ENCODE data around the gene IQGAP2. TPM values are rescaled to one million over a fixed set of nuclear protein-coding genes. Genes with fewer than 3 reads are reported as not detected.
A peak's percentile ranks its signal among the peaks of the same experiment; 100 is the strongest.

The IQGAP2 gene
- total RNA-seq, 2 experiments from 2014 or later = 118 to 124 TPM

- CTCF ChIA-PET = interaction anchor here (1.3 kb wide), 1 partner anchor 140 kb away, joined by 6 read pairs; no protein-coding TSS in a partner anchor
- H3K4me1 Mint-ChIP-seq = peaks cover 16% of the 10 kb centered on the region
- H3K36me3 Mint-ChIP-seq (ENCODE audit: low read depth) = peaks cover 76% of the 10 kb centered on the region
- POLR2A ChIA-PET = no interaction called here
- no peak for DNase-seq
- H3K27ac Mint-ChIP-seq = no peak overlapping the region
- no peaks in the 10 kb centered on the region for H3K27me3 Mint-ChIP-seq
- no peak overlapping the region for H3K4me3 Mint-ChIP-seq
- no peaks in the 10 kb centered on the region for H3K9me3 Mint-ChIP-seq
These were observed 231.6 kb downstream of the IQGAP2 start for GRCh38 chr5:76634661-76635060.

GRCh38 chr5:76637490-76637889 is 234.4 kb downstream of the IQGAP2 start:
- no peaks in the 10 kb centered on the region for H3K27me3 Mint-ChIP-seq
- H3K36me3 Mint-ChIP-seq (ENCODE audit: low read depth) = peaks cover 72% of the 10 kb centered on the region
- H3K9me3 Mint-ChIP-seq = no peaks in the 10 kb centered on the region
- no peak overlapping the region for H3K27ac Mint-ChIP-seq
- no peak for DNase-seq
- ChIA-PET CTCF (interaction anchor here (1.9 kb wide), 1 partner anchor 137 kb away, joined by 12 read pairs; no protein-coding TSS in a partner anchor), POLR2A (interaction anchor here (0.7 to 1.8 kb wide), 3 partner anchors 28 to 234 kb away, joined by 3 to 6 read pairs (median 3); partner anchors contain the start of gene IQGAP2)
- H3K4me3 Mint-ChIP-seq = no peak overlapping the region
- peaks cover 19% of the 10 kb centered on the region for H3K4me1 Mint-ChIP-seq

GRCh38 chr5:76638479-76638878 is 235.4 kb downstream of the IQGAP2 start:
- no peaks in the 10 kb centered on the region for H3K27me3 Mint-ChIP-seq
- no peak overlapping the region for H3K4me3 Mint-ChIP-seq
- peaks cover 75% of the 10 kb centered on the region for H3K36me3 Mint-ChIP-seq (ENCODE audit: low read depth)
- peak overlapping the region; percentile 12 for H3K27ac Mint-ChIP-seq
- H3K4me1 Mint-ChIP-seq = peaks cover 19% of the 10 kb centered on the region
- ChIA-PET CTCF (interaction anchor here (0.8 to 1.9 kb wide), 3 partner anchors 37 to 235 kb away, joined by 3 to 12 read pairs (median 3); partner anchors contain the start of gene IQGAP2), POLR2A (interaction anchor here (1.8 kb wide), 1 partner anchor 235 kb away, joined by 6 read pairs; the partner anchor contains the start of gene IQGAP2)
- DNase-seq = no peak
- no peaks in the 10 kb centered on the region for H3K9me3 Mint-ChIP-seq

- peaks cover 2% of the 10 kb centered on the region for H3K9me3 Mint-ChIP-seq
- no peak overlapping the region for H3K27ac Mint-ChIP-seq
- H3K27me3 Mint-ChIP-seq = no peaks in the 10 kb centered on the region
- DNase-seq = peak; percentile 68
- H3K4me3 Mint-ChIP-seq = no peak overlapping the region
- ChIA-PET POLR2A (no interaction called here), CTCF (interaction anchor here (0.7 to 2.2 kb wide), 7 partner anchors 10 to 133 kb away, joined by 3 to 9 read pairs (median 4); no protein-coding TSS in a partner anchor)
- peaks cover 16% of the 10 kb centered on the region for H3K4me1 Mint-ChIP-seq
- H3K36me3 Mint-ChIP-seq (ENCODE audit: low read depth) = peaks cover 73% of the 10 kb centered on the region
These were observed 238.5 kb downstream of the IQGAP2 start for GRCh38 chr5:76641514-76642120.

GRCh38 chr5:76642390-76643040 is 239.4 kb downstream of the IQGAP2 start:
- peaks cover 15% of the 10 kb centered on the region for H3K4me1 Mint-ChIP-seq
- no peak overlapping the region for H3K27ac Mint-ChIP-seq
- no peaks in the 10 kb centered on the region for H3K27me3 Mint-ChIP-seq
- peaks cover 4% of the 10 kb centered on the region for H3K9me3 Mint-ChIP-seq
- no peak for DNase-seq
- peaks cover 71% of the 10 kb centered on the region for H3K36me3 Mint-ChIP-seq (ENCODE audit: low read depth)
- ChIA-PET CTCF (interaction anchor here (0.7 to 2.6 kb wide), 8 partner anchors 11 to 132 kb away, joined by 3 to 7 read pairs (median 4); no protein-coding TSS in a partner anchor), POLR2A (no interaction called here)
- H3K4me3 Mint-ChIP-seq = no peak overlapping the region

- no peak for DNase-seq
- H3K27ac Mint-ChIP-seq = no peak overlapping the region
- ChIA-PET CTCF (interaction anchor here (0.7 to 2.6 kb wide), 3 partner anchors 42 to 131 kb away, joined by 3 to 7 read pairs (median 4); no protein-coding TSS in a partner anchor), POLR2A (no interaction called here)
- H3K36me3 Mint-ChIP-seq (ENCODE audit: low read depth) = peaks cover 74% of the 10 kb centered on the region
- H3K27me3 Mint-ChIP-seq = no peaks in the 10 kb centered on the region
- peaks cover 9% of the 10 kb centered on the region for H3K4me1 Mint-ChIP-seq
- peaks cover 9% of the 10 kb centered on the region for H3K9me3 Mint-ChIP-seq
- no peak overlapping the region for H3K4me3 Mint-ChIP-seq
These were observed 240.3 kb downstream of the IQGAP2 start for GRCh38 chr5:76643371-76643770.

- peaks cover 87% of the 10 kb centered on the region for H3K36me3 Mint-ChIP-seq (ENCODE audit: low read depth)
These were observed 246.1 kb downstream of the IQGAP2 start for GRCh38 chr5:76649140-76649539.

GRCh38 chr5:76652809-76653414 is 249.8 kb downstream of the IQGAP2 start:
- no peak overlapping the region for H3K4me3 Mint-ChIP-seq
- ChIA-PET CTCF (interaction anchor here (0.7 to 2.7 kb wide), 4 partner anchors 11 to 121 kb away, joined by 3 to 8 read pairs (median 3); no protein-coding TSS in a partner anchor), POLR2A (interaction anchor here (1.1 kb wide), 1 partner anchor 378 kb away, joined by 3 read pairs; the partner anchor contains the start of gene AGGF1)
- no peak overlapping the region for H3K27ac Mint-ChIP-seq
- peaks cover 82% of the 10 kb centered on the region for H3K36me3 Mint-ChIP-seq (ENCODE audit: low read depth)
- DNase-seq = no peak
- no peaks in the 10 kb centered on the region for H3K27me3 Mint-ChIP-seq
- peaks cover 2% of the 10 kb centered on the region for H3K4me1 Mint-ChIP-seq
- peaks cover 21% of the 10 kb centered on the region for H3K9me3 Mint-ChIP-seq

More at GRCh38 chr5:76649140-76649539, 246.1 kb downstream of the IQGAP2 start:
- DNase-seq = no peak
- no peaks in the 10 kb centered on the region for H3K4me1 Mint-ChIP-seq
- CTCF ChIA-PET = interaction anchor here (2.3 kb wide), 1 partner anchor 126 kb away, joined by 7 read pairs; no protein-coding TSS in a partner anchor
- no peak overlapping the region for H3K4me3 Mint-ChIP-seq
- H3K27ac Mint-ChIP-seq = no peak overlapping the region
- POLR2A ChIA-PET = interaction anchor here (1.5 kb wide), 1 partner anchor 9 kb away, joined by 4 read pairs; no protein-coding TSS in a partner anchor
- H3K27me3 Mint-ChIP-seq = no peaks in the 10 kb centered on the region
- peaks cover 27% of the 10 kb centered on the region for H3K9me3 Mint-ChIP-seq

- H3K36me3 Mint-ChIP-seq (ENCODE audit: low read depth) = peaks cover 71% of the 10 kb centered on the region
- no peaks in the 10 kb centered on the region for H3K27me3 Mint-ChIP-seq
- H3K27ac Mint-ChIP-seq = no peak overlapping the region
- peaks cover 2% of the 10 kb centered on the region for H3K4me1 Mint-ChIP-seq
- ChIA-PET CTCF (interaction anchor here (0.5 kb wide), 1 partner anchor 290 kb away, joined by 3 read pairs; no protein-coding TSS in a partner anchor), POLR2A (no interaction called here)
- no peak overlapping the region for H3K4me3 Mint-ChIP-seq
- no peak for DNase-seq
- no peaks in the 10 kb centered on the region for H3K9me3 Mint-ChIP-seq
These were observed 254.0 kb downstream of the IQGAP2 start for GRCh38 chr5:76657091-76657490.

GRCh38 chr5:76657683-76658311 is 254.7 kb downstream of the IQGAP2 start:
- Mint-ChIP-seq H3K4me3 (no peak overlapping the region), H3K4me1 (peaks cover 2% of the 10 kb centered on the region), H3K36me3 (ENCODE audit: low read depth) (peaks cover 71% of the 10 kb centered on the region), H3K9me3 (no peaks in the 10 kb centered on the region), H3K27me3 (no peaks in the 10 kb centered on the region), H3K27ac (no peak overlapping the region)
- ChIA-PET POLR2A (interaction anchor here (1.3 kb wide), 1 partner anchor 9 kb away, joined by 4 read pairs; no protein-coding TSS in a partner anchor), CTCF (interaction anchor here (0.5 to 1.6 kb wide), 2 partner anchors 17 to 289 kb away, joined by 3 to 5 read pairs; no protein-coding TSS in a partner anchor)
- no peak for DNase-seq

GRCh38 chr5:76660360-76660759 is 257.3 kb downstream of the IQGAP2 start:
- CTCF ChIA-PET = no interaction called here

GRCh38 chr5:76662521-76662920 is 259.4 kb downstream of the IQGAP2 start:
- Mint-ChIP-seq H3K36me3 (ENCODE audit: low read depth) (peaks cover 73% of the 10 kb centered on the region), H3K9me3 (no peaks in the 10 kb centered on the region), H3K27me3 (no peaks in the 10 kb centered on the region), H3K4me3 (no peak overlapping the region), H3K27ac (no peak overlapping the region), H3K4me1 (no peaks in the 10 kb centered on the region)
- no peak for DNase-seq
- ChIA-PET CTCF (no interaction called here), POLR2A (no interaction called here)

More at GRCh38 chr5:76660360-76660759, 257.3 kb downstream of the IQGAP2 start:
- peaks cover 72% of the 10 kb centered on the region for H3K36me3 Mint-ChIP-seq (ENCODE audit: low read depth)
- H3K27ac Mint-ChIP-seq = no peak overlapping the region
- POLR2A ChIA-PET = no interaction called here
- H3K4me3 Mint-ChIP-seq = no peak overlapping the region
- no peak for DNase-seq
- no peaks in the 10 kb centered on the region for H3K27me3 Mint-ChIP-seq
- H3K4me1 Mint-ChIP-seq = peaks cover 2% of the 10 kb centered on the region
- no peaks in the 10 kb centered on the region for H3K9me3 Mint-ChIP-seq
